Transverse colon (tissue), 4 donors: ENCODE results near the gene CDK2.

Experiments used
- CTCF ChIP-seq, 5 experiments: fragments of 200-600 bp in 3 of 5; fragments of 450-650 bp in 2 of 5; sonication (generic) in 3 of 5; IDR thresholded peaks; 1 replicate in 2 of 5; 2 replicates in 3 of 5; pipeline ENCODE4 v1.5.1; 2016 to 2017; ENCODE audit warnings: antibody characterized with exemption in 5 of 5, inconsistent platforms in 3 of 5, mild to moderate bottlenecking in 2 of 5, moderate library complexity in 1 of 5
- POLR2AphosphoS5 ChIP-seq, 3 donors: sonication (generic); formaldehyde crosslinking; IDR thresholded peaks; one replicate each; pipeline ENCODE4 v1.6.1; 2016; ENCODE audit warnings: antibody characterized with exemption in 3 of 3

GRCh38 chr12:55969356-55969755 is 2.7 kb downstream of the CDK2 start:
- TF ChIP-seq POLR2AphosphoS5 (IDR thresholded peaks at IDR 0.05) (no peak), CTCF (IDR thresholded peaks at IDR 0.05) (no peak)
